Activated CD8-positive, alpha-beta memory T cell treated with anti-CD3 and anti-CD28 coated beads, Interleukin-2, amount 50 U/mL, for 24 hours (primary cell): Measurements from ENCODE around the gene TEX50.
"Not testable (repeated sequence)": the region's sequence is repeated elsewhere in the genome, so short reads cannot be mapped to it uniquely, and the experiment has no call there.

Experiments used
- DNase-seq: peaks from one replicate; pipeline ENCODE4 v3.0.0-alpha.2; 2020; ENCODE audit errors: extremely low read depth

TEX50 gene

GRCh38 chr1:173661763-173662162 is 26.6 kb downstream of the TEX50 start:
- DNase-seq = no peak

GRCh38 chr1:173663159-173663558 is 28.0 kb downstream of the TEX50 start:
- DNase-seq = no peak

- DNase-seq = no peak
Observed at GRCh38 chr1:173666646-173667045, 31.5 kb downstream of the TEX50 start.

GRCh38 chr1:173669491-173669941 is 34.4 kb downstream of the TEX50 start, which contains the start of gene ANKRD45:
ANKRD45 (minus strand) TSS chr1:173669851; CDS start chr1:173659418, 10,433 bp downstream.
- DNase-seq = no peak

- not testable (repeated sequence) for DNase-seq
Observed at GRCh38 chr1:173674496-173674895, 39.4 kb downstream of the TEX50 start.

GRCh38 chr1:173680152-173680551 is 45.0 kb downstream of the TEX50 start:
- not testable (repeated sequence) for DNase-seq

GRCh38 chr1:173682184-173682583 is 47.0 kb downstream of the TEX50 start:
- no peak for DNase-seq

- not testable (repeated sequence) for DNase-seq
Observed at GRCh38 chr1:173683838-173684237, 48.7 kb downstream of the TEX50 start.

- not testable (repeated sequence) for DNase-seq
Observed at GRCh38 chr1:173685121-173685520, 50.0 kb downstream of the TEX50 start.
